HCT116 (cell line): Measurements from ENCODE around the gene AUTS2. TPM values are rescaled to one million over a fixed set of nuclear protein-coding genes. Genes with fewer than 3 reads are reported as not detected.

Source experiments
- ATAC-seq: fragments of 200-7000 bp; cut with Tn5 transposase; 2 replicates; pipeline ENCODE4 v1.9.1; 2020; ENCODE audit warnings: mild to moderate bottlenecking, moderate library complexity
- BruUV-seq: library from RNA; stranded (reverse); fragments of 400-500 nt; replicated peaks from 2 replicates; lab custom pipeline; 2021; lab: Mats Ljungman, UMichigan
- CTCF ChIA-PET: fragments of 300-600 bp; sonication (Branson Sonifier 250); formaldehyde crosslinking; loops from one replicate; lab custom pipeline; 2021; ENCODE audit warnings: antibody characterized with exemption; lab: Charles Lee
- POLR2A ChIA-PET: fragments of 300-600, 350-600 bp; sonication (Branson Sonifier 250); formaldehyde crosslinking; loops from one replicate; lab custom pipeline; 2021; ENCODE audit warnings: antibody characterized with exemption; lab: Charles Lee
- RAD21 ChIA-PET, 2 experiments: fragments of 300-600 bp; sonication (Branson Sonifier 250); formaldehyde crosslinking; loops; one replicate each; lab custom pipeline; 2023; ENCODE audit warnings: low total read pairs in 2 of 2; ENCODE audit not compliant: uncharacterized antibody in 2 of 2, unreplicated experiment in 2 of 2, low non-redundant PET in 1 of 2; lab: Charles Lee
- DNase-seq: peaks from one replicate; pipeline ENCODE4 v3.0.0-alpha.2; 2010; ENCODE audit warnings: low read depth, low spot score
- H2AFZ ChIP-seq: fragments of 200-600 bp; shearing (Covaris generic), sonication (generic); 2 replicates; pipeline ENCODE4 v1.6.1; 2017; ENCODE audit warnings: low read depth, mixed run types, mixed read lengths, antibody characterized with exemption, low read length; ENCODE audit not compliant: poor library complexity, severe bottlenecking
- H3K27ac ChIP-seq: 2 replicates; pipeline ENCODE4 v1.5.1; 2012; ENCODE audit warnings: low read depth, low read length
- H3K27me3 ChIP-seq: fragments of 200-600 bp; sonication (generic); 2 replicates; pipeline ENCODE4 v1.6.1; 2016; ENCODE audit warnings: mixed run types, low read length, mixed read lengths; ENCODE audit not compliant: insufficient read depth
- H3K36me3 ChIP-seq, 2 experiments: fragments of 200-500 bp in 1 of 2; fragments of 200-600 bp in 1 of 2; sonication (Bioruptor generic) in 1 of 2; sonication (generic) in 1 of 2; 2 replicates each; pipeline versions ENCODE4 v1.5.1 to v1.6.1; 2014 to 2016; ENCODE audit warnings: low read length in 2 of 2, inconsistent platforms in 1 of 2, mixed read lengths in 1 of 2, mixed run types in 1 of 2; ENCODE audit not compliant: insufficient read depth in 2 of 2, control insufficient read depth in 1 of 2
- H3K4me1 ChIP-seq, 2 experiments: fragments of 200-600 bp in 1 of 2; sonication (generic) in 1 of 2; 2 replicates each; pipeline versions ENCODE4 v1.5.1 to v1.6.1; 2012 to 2017; ENCODE audit warnings: low read length in 2 of 2, inconsistent platforms in 1 of 2, mild to moderate bottlenecking in 1 of 2, mixed read lengths in 1 of 2, mixed run types in 1 of 2, moderate library complexity in 1 of 2; ENCODE audit not compliant: insufficient read depth in 2 of 2, control insufficient read depth in 1 of 2
- H3K4me2 ChIP-seq: fragments of 200-600 bp; sonication (generic); 2 replicates; pipeline ENCODE4 v1.6.1; 2017; ENCODE audit warnings: mixed run types, low read length, mixed read lengths
- H3K4me3 ChIP-seq, 2 experiments: fragments of 200-600 bp in 1 of 2; sonication (generic) in 1 of 2; replicated peaks in 1 of 2; 2 replicates each; pipeline ENCODE4 v1.5.1; 2011 to 2016; ENCODE audit warnings: low read length in 2 of 2, control low read depth in 1 of 2, low read depth in 1 of 2, mild to moderate bottlenecking in 1 of 2, mixed read lengths in 1 of 2, mixed run types in 1 of 2
- H3K79me2 ChIP-seq: fragments of 200-600 bp; sonication (generic); 2 replicates; pipeline ENCODE4 v1.6.1; 2017; ENCODE audit warnings: mild to moderate bottlenecking, mixed run types, low read length, moderate library complexity, mixed read lengths; ENCODE audit not compliant: insufficient read depth
- H3K9ac ChIP-seq: fragments of 200-600 bp; sonication (generic); 2 replicates; pipeline ENCODE4 v1.6.1; 2016; ENCODE audit warnings: low read length, mixed read lengths
- H3K9me2 ChIP-seq: fragments of 200-600 bp; sonication (generic), shearing (Covaris generic); 2 replicates; pipeline ENCODE4 v1.6.1; 2017; ENCODE audit warnings: mixed run types, mild to moderate bottlenecking, moderate library complexity; ENCODE audit not compliant: insufficient read depth
- H3K9me3 ChIP-seq, 2 experiments: fragments of 200-500 bp in 1 of 2; fragments of 200-600 bp in 1 of 2; sonication (Bioruptor generic) in 1 of 2; sonication (generic) in 1 of 2; 2 replicates each; pipeline ENCODE4 v1.6.1; 2014 to 2017; ENCODE audit warnings: low read length in 2 of 2, mixed read lengths in 2 of 2, inconsistent platforms in 1 of 2, low read depth in 1 of 2, mild to moderate bottlenecking in 1 of 2, mixed run types in 1 of 2, moderate library complexity in 1 of 2; ENCODE audit not compliant: control insufficient read depth in 1 of 2, insufficient read depth in 1 of 2
- H4K20me1 ChIP-seq: fragments of 200-600 bp; sonication (generic), shearing (Covaris generic); 2 replicates; pipeline ENCODE4 v1.6.1; 2017; ENCODE audit warnings: mixed run types, mild to moderate bottlenecking, moderate library complexity; ENCODE audit not compliant: insufficient read depth
- EGR1 ChIP-seq: IDR thresholded peaks from 2 replicates; pipeline ENCODE4 v1.6.1; 2012; ENCODE audit warnings: low read depth
- ELF1 ChIP-seq: IDR thresholded peaks from 2 replicates; pipeline ENCODE4 v1.6.1; 2012; ENCODE audit warnings: low read depth, borderline replicate concordance
- EZH2phosphoT487 ChIP-seq: fragments of 200-600 bp; IDR thresholded peaks from 2 replicates; pipeline ENCODE4 v1.6.1; 2018; ENCODE audit warnings: antibody characterized with exemption, borderline replicate concordance
- FOSL1 ChIP-seq: IDR thresholded peaks from 2 replicates; pipeline ENCODE4 v1.6.1; 2012; ENCODE audit warnings: low read depth
- JUND ChIP-seq: IDR thresholded peaks from 2 replicates; pipeline ENCODE4 v1.6.1; 2012
- POLR2A ChIP-seq: IDR thresholded peaks from 2 replicates; pipeline ENCODE4 v1.7.0; 2011; ENCODE audit warnings: borderline replicate concordance; ENCODE audit not compliant: insufficient read depth, insufficient read length; ENCODE audit errors: extremely low read depth
- POLR2AphosphoS5 ChIP-seq: IDR thresholded peaks from 2 replicates; pipeline ENCODE4 v1.6.1; 2011; ENCODE audit warnings: mild to moderate bottlenecking, low read depth, low read length, moderate library complexity
- RAD21 ChIP-seq: IDR thresholded peaks from 2 replicates; pipeline ENCODE4 v1.6.1; 2012; ENCODE audit warnings: low read depth, mild to moderate bottlenecking
- SIN3A ChIP-seq: IDR thresholded peaks from 2 replicates; pipeline ENCODE4 v1.6.1; 2012; ENCODE audit warnings: low read depth
- SRF ChIP-seq: IDR thresholded peaks from 2 replicates; pipeline ENCODE4 v1.6.1; 2012; ENCODE audit warnings: low read depth
- TCF7L2 ChIP-seq: IDR thresholded peaks from 2 replicates; pipeline ENCODE4 v1.7.0; 2011; ENCODE audit warnings: borderline replicate concordance, inconsistent platforms; ENCODE audit not compliant: insufficient read depth, insufficient read length; ENCODE audit errors: extremely low read depth
- ZFX ChIP-seq: fragments of 450-650 bp; IDR thresholded peaks from 2 replicates; pipeline ENCODE4 v1.6.1; 2017
- intact Hi-C: fragments of 100-400 bp; cut with micrococcal nuclease; formaldehyde crosslinking; loops from 2 replicates; pipeline ENCODE4 v1.10.0; 2022
- total RNA-seq: library from RNA; stranded (reverse); gene quantifications from one replicate; pipeline ENCODE4 v1.2.1, GENCODE V29; 2021; ENCODE audit not compliant: unreplicated experiment
- TF ChIP-seq, protein P1 (sequence below): IDR thresholded peaks from 2 replicates; pipeline ENCODE4 v1.6.1; 2012
- TF ChIP-seq, protein P2 (sequence below): IDR thresholded peaks from 2 replicates; pipeline ENCODE4 v1.6.1; 2012
- TF ChIP-seq, protein P3 (sequence below), 3 experiments: fragments of 200-600 bp in 1 of 3; sonication (generic) in 1 of 3; IDR thresholded peaks in 2 of 3; conservative IDR thresholded peaks in 1 of 3; 2 replicates each; pipeline ENCODE4 v1.5.1; 2012 to 2017; ENCODE audit warnings: low read depth in 2 of 3, low read length in 2 of 3, antibody characterized with exemption in 1 of 3, borderline replicate concordance in 1 of 3, control low read depth in 1 of 3, mild to moderate bottlenecking in 1 of 3, mixed read lengths in 1 of 3, mixed run types in 1 of 3, moderate library complexity in 1 of 3; ENCODE audit not compliant: insufficient read depth in 1 of 3

The AUTS2 gene
- total RNA-seq, 1 experiment from 2014 or later = 0.93 TPM

DNA sequence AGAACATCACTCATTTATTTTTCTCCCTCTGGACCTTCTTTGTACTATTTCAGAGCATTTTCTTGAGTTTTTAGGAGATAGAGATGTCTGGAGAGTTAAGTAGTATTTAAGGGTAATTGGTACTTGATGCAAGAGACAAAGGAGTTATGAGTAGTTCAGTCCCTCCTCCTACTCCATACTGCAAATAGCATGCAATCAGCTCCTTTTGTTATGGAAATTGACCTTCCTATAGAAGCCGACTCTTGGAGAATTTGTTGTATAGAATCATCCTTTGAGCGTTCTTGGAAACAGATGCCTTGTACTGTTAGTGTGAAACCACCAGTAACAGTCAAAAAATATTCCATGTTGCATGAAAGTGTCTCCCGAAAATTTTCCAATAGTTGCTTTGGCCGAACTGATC, 1105.5 kb downstream of the AUTS2 start:
- no TSS peak for BruUV-seq
- H3K79me2 ChIP-seq = no peaks in the 10 kb centered on the region
- no peak overlapping the region for H3K9ac ChIP-seq
- H3K36me3 ChIP-seq = no peaks in the 10 kb centered on the region
- RAD21 ChIA-PET = no interaction called here
- no peak overlapping the region for H3K4me2 ChIP-seq
- no peak for TF ChIP-seq POLR2A
- TF ChIP-seq JUND = no peak
- TF ChIP-seq RAD21 = no peak
- TF ChIP-seq, protein P1, sequence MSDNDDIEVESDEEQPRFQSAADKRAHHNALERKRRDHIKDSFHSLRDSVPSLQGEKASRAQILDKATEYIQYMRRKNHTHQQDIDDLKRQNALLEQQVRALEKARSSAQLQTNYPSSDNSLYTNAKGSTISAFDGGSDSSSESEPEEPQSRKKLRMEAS = no peak
- TF ChIP-seq, protein P2, sequence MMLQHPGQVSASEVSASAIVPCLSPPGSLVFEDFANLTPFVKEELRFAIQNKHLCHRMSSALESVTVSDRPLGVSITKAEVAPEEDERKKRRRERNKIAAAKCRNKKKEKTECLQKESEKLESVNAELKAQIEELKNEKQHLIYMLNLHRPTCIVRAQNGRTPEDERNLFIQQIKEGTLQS = no peak
- TF ChIP-seq, protein P3, sequence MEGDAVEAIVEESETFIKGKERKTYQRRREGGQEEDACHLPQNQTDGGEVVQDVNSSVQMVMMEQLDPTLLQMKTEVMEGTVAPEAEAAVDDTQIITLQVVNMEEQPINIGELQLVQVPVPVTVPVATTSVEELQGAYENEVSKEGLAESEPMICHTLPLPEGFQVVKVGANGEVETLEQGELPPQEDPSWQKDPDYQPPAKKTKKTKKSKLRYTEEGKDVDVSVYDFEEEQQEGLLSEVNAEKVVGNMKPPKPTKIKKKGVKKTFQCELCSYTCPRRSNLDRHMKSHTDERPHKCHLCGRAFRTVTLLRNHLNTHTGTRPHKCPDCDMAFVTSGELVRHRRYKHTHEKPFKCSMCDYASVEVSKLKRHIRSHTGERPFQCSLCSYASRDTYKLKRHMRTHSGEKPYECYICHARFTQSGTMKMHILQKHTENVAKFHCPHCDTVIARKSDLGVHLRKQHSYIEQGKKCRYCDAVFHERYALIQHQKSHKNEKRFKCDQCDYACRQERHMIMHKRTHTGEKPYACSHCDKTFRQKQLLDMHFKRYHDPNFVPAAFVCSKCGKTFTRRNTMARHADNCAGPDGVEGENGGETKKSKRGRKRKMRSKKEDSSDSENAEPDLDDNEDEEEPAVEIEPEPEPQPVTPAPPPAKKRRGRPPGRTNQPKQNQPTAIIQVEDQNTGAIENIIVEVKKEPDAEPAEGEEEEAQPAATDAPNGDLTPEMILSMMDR (IDR thresholded peaks at IDR 0.05 in 2 of 3, conservative IDR thresholded peaks at IDR 0.05 in 1 of 3; ENCODE audit: borderline replicate concordance in 1 of 3, insufficient read depth in 1 of 3, low read depth in 2 of 3, low read length in 2 of 3) = no peak
- TF ChIP-seq SIN3A = no peak
- no peak for TF ChIP-seq ZFX
- TF ChIP-seq EZH2phosphoT487 = no peak
- no peak for TF ChIP-seq EGR1
- no peak for TF ChIP-seq TCF7L2
- no peak for TF ChIP-seq FOSL1
- TF ChIP-seq POLR2AphosphoS5 = no peak
- no peak for TF ChIP-seq ELF1
- TF ChIP-seq SRF = no peak
- CTCF ChIA-PET = no interaction called here
- H3K27ac ChIP-seq = no peak overlapping the region
- no peaks in the 10 kb centered on the region for H3K4me1 ChIP-seq
- H3K4me3 ChIP-seq = no peak overlapping the region
- H3K9me2 ChIP-seq = no peaks in the 10 kb centered on the region
- H3K9me3 ChIP-seq = peaks cover 0 to 22% of the 10 kb centered on the region in 2 experiments; a peak in 2 of 4 replicates
- POLR2A ChIA-PET = no interaction called here
- ATAC-seq = no peak
- intact Hi-C loops = no loop called here
- no peaks in the 10 kb centered on the region for H3K27me3 ChIP-seq
- no peak overlapping the region for H2AFZ ChIP-seq
- DNase-seq = no peak
- no peaks in the 10 kb centered on the region for H4K20me1 ChIP-seq
